HG03097 (cell line): ENCODE data around the gene PTGR3.

ENCODE experiments used
- ATAC-seq: cut with Tn5 transposase; IDR thresholded peaks from one replicate; pipeline ENCODE4 v1.9.1; 2021; ENCODE audit not compliant: unreplicated experiment, low FRiP score

Gene PTGR3

GRCh38 chr18:75216212-75216910 lies 7.4 kb upstream of the PTGR3 start:
- no peak for ATAC-seq

GRCh38 chr18:75215663-75216062 lies 6.7 kb upstream of the PTGR3 start:
- ATAC-seq, result no peak

GRCh38 chr18:75214766-75215510 lies 6.0 kb upstream of the PTGR3 start:
- no peak for ATAC-seq

- ATAC-seq, result no peak
Measured at GRCh38 chr18:75214332-75214690, 5.4 kb upstream of the PTGR3 start.

- no peak for ATAC-seq
Measured at GRCh38 chr18:75213611-75214331, 4.8 kb upstream of the PTGR3 start.

- ATAC-seq, result no peak
Measured at GRCh38 chr18:75212751-75213090, 3.8 kb upstream of the PTGR3 start.

GRCh38 chr18:75211953-75212750 lies 3.2 kb upstream of the PTGR3 start:
- ATAC-seq, result no peak

GRCh38 chr18:75211626-75211952 lies 2.6 kb upstream of the PTGR3 start:
- no peak for ATAC-seq

- ATAC-seq, result no peak
Measured at GRCh38 chr18:75211002-75211621, 2.2 kb upstream of the PTGR3 start.

GRCh38 chr18:75210274-75211001 lies 1.5 kb upstream of the PTGR3 start, which contains the start of gene TSHZ1:
Gene TSHZ1 (plus strand): TSS chr18:75210797. CDS start chr18:75211877, 1,080 bp downstream.
- peak; percentile 23 for ATAC-seq

GRCh38 chr18:75209951-75210258 lies 966 bp upstream of the PTGR3 start:
- no peak for ATAC-seq

- peak; percentile 18 for ATAC-seq
Measured at GRCh38 chr18:75208836-75209128, 157 bp downstream of the PTGR3 start.

- ATAC-seq, result no peak
Measured at GRCh38 chr18:75208155-75208835, 644 bp downstream of the PTGR3 start.

- no peak for ATAC-seq
Measured at GRCh38 chr18:75207310-75208154, 1.4 kb downstream of the PTGR3 start.

GRCh38 chr18:75206452-75207309 lies 2.3 kb downstream of the PTGR3 start:
- no peak for ATAC-seq

GRCh38 chr18:75205514-75206132 lies 3.3 kb downstream of the PTGR3 start:
- no peak for ATAC-seq

- no peak for ATAC-seq
Measured at GRCh38 chr18:75204732-75205513, 4.0 kb downstream of the PTGR3 start.
